ES-I3 (cell line): ENCODE results near the gene FAM83B.

Source experiments
- H3K36me3 ChIP-seq: 2 replicates; pipeline ENCODE4 v1.6.1; 2013; ENCODE audit warnings: mild to moderate bottlenecking, low read length, control low read depth, moderate library complexity; ENCODE audit not compliant: insufficient read depth
- H3K4me1 ChIP-seq: 2 replicates; pipeline ENCODE4 v1.6.1; 2013; ENCODE audit warnings: mild to moderate bottlenecking, control low read depth, low read length; ENCODE audit not compliant: insufficient read depth
- H3K9ac ChIP-seq: 2 replicates; pipeline ENCODE4 v1.6.1; 2013; ENCODE audit warnings: low read depth, mild to moderate bottlenecking, low read length, moderate library complexity
- H3K9me3 ChIP-seq: 2 replicates; pipeline ENCODE4 v1.6.1; 2013; ENCODE audit warnings: mild to moderate bottlenecking, low read length, moderate library complexity; ENCODE audit not compliant: control insufficient read depth, insufficient read depth

Gene FAM83B

DNA sequence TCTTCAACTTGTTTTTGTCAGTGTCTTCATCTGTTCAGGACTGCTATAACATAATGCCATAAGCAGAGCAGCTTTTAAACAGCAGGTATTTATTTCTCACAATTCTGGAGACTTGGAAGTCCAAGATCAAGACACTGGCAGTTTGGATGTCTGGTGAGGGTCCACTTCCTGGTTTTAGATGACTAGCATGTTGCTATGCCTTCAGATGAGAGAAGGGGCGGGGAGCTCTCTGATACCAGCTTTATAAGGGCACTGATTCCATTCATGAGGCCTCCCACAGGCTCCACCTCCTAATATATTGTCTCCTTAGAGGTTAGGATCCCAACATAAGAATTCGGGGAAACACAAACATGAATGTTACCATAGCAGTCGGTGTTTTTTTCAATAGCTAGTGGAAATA, 52.9 kb downstream of the FAM83B start:
- no peaks in the 10 kb centered on the region for H3K9me3 ChIP-seq
- H3K9ac ChIP-seq, result no peak overlapping the region
- peaks cover 6% of the 10 kb centered on the region; the same call in 1 of the 2 replicates for H3K4me1 ChIP-seq
- no peaks in the 10 kb centered on the region for H3K36me3 ChIP-seq

DNA sequence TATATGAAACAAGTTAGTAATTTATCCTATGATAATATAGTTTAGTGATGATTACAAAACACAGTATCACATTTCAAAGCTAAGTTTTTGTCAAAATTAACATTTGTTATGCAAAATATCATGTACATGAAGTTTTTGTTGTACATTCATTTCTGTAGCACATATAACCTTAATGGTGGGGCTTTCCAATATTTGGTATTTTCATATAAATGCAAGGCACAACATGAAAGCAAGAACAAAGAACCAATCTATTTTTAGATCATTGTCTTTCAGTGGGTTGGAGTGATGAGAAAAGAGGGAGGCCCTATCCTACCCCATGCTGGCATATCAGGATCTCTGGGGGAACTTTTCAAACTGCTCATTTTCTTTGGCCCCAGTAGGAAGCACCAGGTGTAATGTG, 53.4 kb downstream of the FAM83B start:
- H3K9ac ChIP-seq, result no peak overlapping the region
- H3K9me3 ChIP-seq, result no peaks in the 10 kb centered on the region
- no peaks in the 10 kb centered on the region for H3K36me3 ChIP-seq

DNA sequence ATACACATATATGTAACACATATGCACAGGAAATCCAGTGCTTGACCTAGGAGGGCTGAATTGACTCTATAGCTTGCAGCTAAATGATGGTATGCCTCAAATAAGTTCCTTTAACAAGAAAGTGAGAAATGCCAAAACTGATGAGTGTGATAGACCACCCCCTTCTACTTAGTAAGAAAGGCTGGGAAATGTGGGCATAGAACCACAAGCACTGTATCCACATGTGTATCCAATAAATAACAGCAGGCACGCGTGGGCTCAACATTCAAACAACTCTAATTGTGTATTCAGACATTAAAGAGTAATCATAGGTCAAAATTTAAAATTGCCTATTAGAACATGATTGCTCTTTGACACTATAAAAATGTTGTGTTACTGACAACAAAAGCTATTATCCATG, 54.1 kb downstream of the FAM83B start:
- Histone ChIP-seq H3K4me1 (0 out of 2 replicates have a peak, but pooled peaks cover 3% of the 10 kb centered on the region), H3K9me3 (no peaks in the 10 kb centered on the region), H3K9ac (no peak overlapping the region), H3K36me3 (no peaks in the 10 kb centered on the region)

More for the DNA sequence above, 53.4 kb downstream of the FAM83B start:
- 0 out of 2 replicates have a peak, but pooled peaks cover 3% of the 10 kb centered on the region for H3K4me1 ChIP-seq

DNA sequence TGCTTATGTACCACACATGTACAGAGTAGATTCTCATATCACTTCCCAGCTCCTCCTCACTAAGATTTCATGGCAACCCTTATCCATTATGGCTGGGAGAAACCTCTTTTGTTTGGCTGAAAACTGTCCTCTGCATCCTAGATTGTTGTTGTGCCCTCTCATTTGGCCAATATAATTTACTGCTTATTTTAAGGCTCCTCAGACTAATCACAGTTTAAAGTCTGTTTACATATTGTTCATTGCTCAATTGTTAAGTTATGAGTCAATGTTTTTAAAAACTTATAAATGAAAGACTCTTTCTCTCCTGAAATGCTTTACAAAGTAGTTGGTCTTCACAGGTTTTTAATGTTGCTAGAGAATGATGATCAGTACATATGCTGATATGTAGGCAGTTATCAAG, 57.3 kb downstream of the FAM83B start:
- no peak overlapping the region for H3K9ac ChIP-seq
- H3K9me3 ChIP-seq, result no peaks in the 10 kb centered on the region
- 0 out of 2 replicates have a peak, but pooled peaks cover 3% of the 10 kb centered on the region for H3K4me1 ChIP-seq
- no peaks in the 10 kb centered on the region for H3K36me3 ChIP-seq

- Histone ChIP-seq H3K9me3 (no peaks in the 10 kb centered on the region), H3K9ac (no peak overlapping the region), H3K36me3 (no peaks in the 10 kb centered on the region), H3K4me1 (no peaks in the 10 kb centered on the region)
Measured at GRCh38 chr6:54907355-54907754, 60.8 kb downstream of the FAM83B start.

DNA sequence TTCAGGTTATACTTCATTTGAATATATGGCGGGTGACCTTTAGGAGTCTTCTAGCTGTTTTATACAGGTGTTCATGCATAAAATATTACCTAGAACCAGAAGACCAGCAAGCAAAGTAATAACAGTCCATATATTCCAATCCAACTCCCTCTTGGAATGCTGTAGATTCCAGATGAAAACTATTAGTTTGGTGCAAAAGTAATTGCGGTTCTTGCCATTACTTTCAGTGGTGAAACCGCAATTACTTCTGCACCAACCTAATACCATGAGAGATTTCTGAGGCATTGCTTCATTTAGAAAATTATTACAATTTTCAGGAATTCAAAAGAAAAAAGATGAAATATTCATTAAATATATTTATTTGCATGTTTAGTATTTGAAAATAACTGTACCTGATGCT, 62.6 kb downstream of the FAM83B start:
- no peaks in the 10 kb centered on the region for H3K9me3 ChIP-seq
- no peak overlapping the region for H3K9ac ChIP-seq
- peaks cover 4% of the 10 kb centered on the region; the same call in 1 of the 2 replicates for H3K4me1 ChIP-seq
- no peaks in the 10 kb centered on the region for H3K36me3 ChIP-seq

DNA sequence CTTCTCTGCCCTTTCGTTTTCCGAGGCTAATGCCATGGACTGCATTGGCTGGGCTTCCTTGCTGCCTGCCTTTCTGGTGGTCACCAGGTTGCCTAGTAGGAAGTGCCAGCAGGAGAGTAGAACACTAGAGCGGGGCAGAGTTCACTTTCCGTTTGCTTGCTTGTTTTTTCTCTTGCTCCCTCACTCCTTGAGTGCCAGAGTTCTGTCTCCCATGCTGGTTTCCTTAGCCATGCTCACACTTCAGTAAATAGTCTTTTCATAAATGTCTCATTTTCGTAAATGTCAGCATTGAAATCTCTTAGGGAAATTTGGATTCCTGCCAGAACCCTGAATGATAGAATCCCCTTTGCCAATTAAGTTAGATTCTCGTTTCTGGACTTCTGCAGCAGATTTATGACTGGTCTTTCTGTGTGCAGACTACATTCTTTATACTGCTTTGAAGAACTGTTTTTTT, 63.9 kb downstream of the FAM83B start:
- Histone ChIP-seq H3K4me1 (peaks cover 4% of the 10 kb centered on the region; the same call in 1 of the 2 replicates), H3K9me3 (no peaks in the 10 kb centered on the region), H3K36me3 (no peaks in the 10 kb centered on the region), H3K9ac (no peak overlapping the region)

DNA sequence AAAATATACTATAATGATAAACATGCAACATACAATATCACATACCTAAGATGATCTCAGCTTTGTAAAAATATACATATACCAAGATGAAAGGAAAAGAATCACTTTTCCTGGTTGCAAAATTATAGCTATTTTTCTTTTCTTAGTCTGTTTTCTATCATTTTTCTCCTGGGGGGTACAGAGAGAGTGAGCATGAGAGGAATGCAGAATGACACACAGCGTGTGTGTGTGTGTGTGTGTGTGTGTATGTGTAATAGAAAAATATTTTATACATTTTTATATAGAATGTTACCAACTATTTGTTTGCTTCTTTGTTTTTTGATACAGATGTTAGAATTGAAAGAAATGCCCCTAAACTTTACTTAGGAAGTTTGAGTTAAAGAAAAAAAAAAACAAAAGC, 64.3 kb downstream of the FAM83B start:
- Histone ChIP-seq H3K36me3 (no peaks in the 10 kb centered on the region), H3K9ac (no peak overlapping the region), H3K4me1 (peaks cover 4% of the 10 kb centered on the region; the same call in 1 of the 2 replicates), H3K9me3 (no peaks in the 10 kb centered on the region)

DNA sequence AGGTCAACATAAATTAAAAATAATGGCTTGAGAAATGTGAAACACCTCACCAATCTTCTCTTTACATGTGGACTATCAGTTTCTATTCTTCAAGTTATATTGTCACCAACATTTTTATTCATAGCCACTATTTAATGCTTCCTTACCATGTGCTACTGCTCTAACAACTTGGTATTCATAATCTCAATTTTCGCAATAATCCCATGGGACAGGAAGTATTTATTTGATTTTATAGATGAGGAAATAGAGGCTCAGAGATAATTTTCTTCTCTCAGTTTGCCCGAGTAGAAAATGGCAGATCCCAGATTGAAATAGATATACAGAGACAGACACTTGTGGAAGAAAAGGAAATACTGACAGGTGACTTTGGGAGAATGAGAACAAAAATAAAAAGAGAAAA, 66.6 kb downstream of the FAM83B start:
- H3K9me3 ChIP-seq, result no peaks in the 10 kb centered on the region
- H3K4me1 ChIP-seq, result peaks cover 4% of the 10 kb centered on the region; the same call in 1 of the 2 replicates
- H3K9ac ChIP-seq, result no peak overlapping the region

DNA sequence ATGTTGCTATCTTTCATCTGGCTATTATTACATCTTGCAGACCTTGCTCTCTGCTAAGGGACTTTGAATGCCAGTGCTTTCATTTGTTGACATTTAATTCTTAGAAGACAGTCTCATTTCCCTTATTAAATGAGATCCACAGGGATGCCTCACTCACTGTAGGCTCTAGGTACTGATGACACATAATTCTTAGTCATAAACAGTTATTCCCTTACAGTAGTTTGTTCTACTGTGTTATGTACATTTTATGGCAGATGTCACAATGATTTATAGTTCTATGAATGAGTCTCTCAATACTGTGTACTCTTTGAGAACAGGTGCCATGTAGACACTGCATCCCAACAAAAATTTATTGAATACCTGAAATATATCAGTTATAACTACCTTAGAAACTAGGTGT, 70.3 kb downstream of the FAM83B start:
- no peaks in the 10 kb centered on the region for H3K36me3 ChIP-seq
- H3K4me1 ChIP-seq, result peaks cover 4% of the 10 kb centered on the region; the same call in 1 of the 2 replicates
- H3K9ac ChIP-seq, result no peak overlapping the region
- H3K9me3 ChIP-seq, result no peaks in the 10 kb centered on the region

More for the DNA sequence above, 66.6 kb downstream of the FAM83B start:
- no peaks in the 10 kb centered on the region for H3K36me3 ChIP-seq

DNA sequence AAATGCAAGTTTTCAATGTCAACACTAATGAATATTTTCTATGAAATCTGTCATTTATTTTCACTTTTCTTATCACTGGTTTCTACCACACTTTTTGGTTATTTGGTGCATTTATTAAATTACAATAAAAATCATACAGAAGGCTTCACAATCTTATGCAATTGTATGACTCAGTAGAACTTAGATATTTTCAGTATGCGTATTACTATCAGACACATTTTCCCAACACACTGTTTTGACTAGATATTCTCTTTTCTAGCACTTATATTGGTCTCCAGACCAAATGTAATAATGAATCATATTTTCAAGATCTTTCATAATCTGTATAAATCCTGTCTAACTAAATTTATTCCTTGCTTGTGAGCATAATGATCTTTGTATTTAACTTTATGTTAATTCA, 74.1 kb downstream of the FAM83B start:
- no peaks in the 10 kb centered on the region for H3K9me3 ChIP-seq
- no peaks in the 10 kb centered on the region for H3K4me1 ChIP-seq
- H3K9ac ChIP-seq, result no peak overlapping the region
- no peaks in the 10 kb centered on the region for H3K36me3 ChIP-seq

- no peaks in the 10 kb centered on the region for H3K36me3 ChIP-seq
- no peak overlapping the region for H3K9ac ChIP-seq
- H3K9me3 ChIP-seq, result no peaks in the 10 kb centered on the region
- H3K4me1 ChIP-seq, result no peaks in the 10 kb centered on the region
Measured at GRCh38 chr6:54921891-54922290, 75.3 kb downstream of the FAM83B start.

- no peak overlapping the region for H3K9ac ChIP-seq
- peaks cover 10% of the 10 kb centered on the region for H3K9me3 ChIP-seq
- H3K36me3 ChIP-seq, result no peaks in the 10 kb centered on the region
- H3K4me1 ChIP-seq, result no peaks in the 10 kb centered on the region
Measured at GRCh38 chr6:54929245-54929909, 82.8 kb downstream of the FAM83B start.

- Histone ChIP-seq H3K36me3 (no peaks in the 10 kb centered on the region), H3K4me1 (no peaks in the 10 kb centered on the region)
Measured at GRCh38 chr6:54932622-54933021, 86.1 kb downstream of the FAM83B start.

GRCh38 chr6:54935739-54936138, 89.2 kb downstream of the FAM83B start:
- Histone ChIP-seq H3K4me1 (no peaks in the 10 kb centered on the region), H3K9me3 (peaks cover 10% of the 10 kb centered on the region), H3K36me3 (no peaks in the 10 kb centered on the region), H3K9ac (no peak overlapping the region)

More at GRCh38 chr6:54932622-54933021, 86.1 kb downstream of the FAM83B start:
- H3K9me3 ChIP-seq, result peaks cover 10% of the 10 kb centered on the region
- no peak overlapping the region for H3K9ac ChIP-seq
